ENCODE data around the gene USP26. TPM values are rescaled to one million over a fixed set of nuclear protein-coding genes. Genes with fewer than 3 reads are reported as not detected.

USP26 gene
- not detected in 2 replicates for total RNA-seq

GRCh38 chrX:133097031-133097430 is at the start of gene USP26:
USP26 (minus strand) TSS chrX:133097109; CDS start chrX:133028220, 68,889 bp downstream.

Other genes with a start within 250 kb of the USP26 start
- gene HS6ST2, start 138.5 kb downstream of the USP26 start, total RNA-seq = 0.30 and 1.3 TPM in 2 replicates
- gene TFDP3, start 121.2 kb upstream of the USP26 start, total RNA-seq = not detected in 2 replicates

All from epithelial cell of umbilical artery (primary cell).